GM21737 (cell line): ENCODE data around the gene PKIG.
"Not testable (repeated sequence)": the region's sequence is repeated elsewhere in the genome, so short reads cannot be mapped to it uniquely, and the experiment has no call there.

Experiments used
- ATAC-seq: cut with Tn5 transposase; IDR thresholded peaks from one replicate; pipeline ENCODE4 v1.9.1; 2021; ENCODE audit warnings: mild to moderate bottlenecking, moderate library complexity; ENCODE audit not compliant: unreplicated experiment

The PKIG gene

GRCh38 chr20:44582311-44583025, at the start of gene PKIG:
Gene PKIG (plus strand): TSS chr20:44582579. CDS start chr20:44614557, 31,978 bp downstream.
- no peak for ATAC-seq

GRCh38 chr20:44532981-44533331, 49.4 kb upstream of the PKIG start:
- no peak for ATAC-seq

- ATAC-seq, result no peak
Observed at GRCh38 chr20:44533928-44534327, 48.5 kb upstream of the PKIG start.

- no peak for ATAC-seq
Observed at GRCh38 chr20:44536175-44536574, 46.2 kb upstream of the PKIG start.

- ATAC-seq, result no peak
Observed at GRCh38 chr20:44537993-44538392, 44.4 kb upstream of the PKIG start.

- ATAC-seq, result no peak
Observed at GRCh38 chr20:44540834-44541233, 41.5 kb upstream of the PKIG start.

- no peak for ATAC-seq
Observed at GRCh38 chr20:44541992-44542391, 40.4 kb upstream of the PKIG start.

GRCh38 chr20:44542890-44543289, 39.5 kb upstream of the PKIG start:
- ATAC-seq, result no peak

- ATAC-seq, result no peak
Observed at GRCh38 chr20:44543358-44543757, 39.0 kb upstream of the PKIG start.

- ATAC-seq, result no peak
Observed at GRCh38 chr20:44544263-44544662, 38.1 kb upstream of the PKIG start.

- ATAC-seq, result no peak
Observed at GRCh38 chr20:44547419-44547818, 35.0 kb upstream of the PKIG start.

GRCh38 chr20:44549123-44549522, 33.3 kb upstream of the PKIG start:
- ATAC-seq, result no peak

- ATAC-seq, result no peak
Observed at GRCh38 chr20:44552050-44552449, 30.3 kb upstream of the PKIG start.

GRCh38 chr20:44552568-44552949, 29.8 kb upstream of the PKIG start:
- no peak for ATAC-seq

- no peak for ATAC-seq
Observed at GRCh38 chr20:44552950-44553908, 29.1 kb upstream of the PKIG start.

GRCh38 chr20:44559302-44559701, 23.1 kb upstream of the PKIG start:
- ATAC-seq, result no peak

GRCh38 chr20:44560229-44560628, 22.1 kb upstream of the PKIG start:
- ATAC-seq, result no peak

- ATAC-seq, result not testable (repeated sequence)
Observed at GRCh38 chr20:44560818-44561217, 21.6 kb upstream of the PKIG start.

GRCh38 chr20:44561876-44562275, 20.5 kb upstream of the PKIG start:
- ATAC-seq, result no peak

GRCh38 chr20:44566018-44566417, 16.4 kb upstream of the PKIG start:
- ATAC-seq, result no peak

- no peak for ATAC-seq
Observed at GRCh38 chr20:44566811-44567210, 15.6 kb upstream of the PKIG start.

GRCh38 chr20:44570367-44570766, 12.0 kb upstream of the PKIG start:
- no peak for ATAC-seq
